Upper lobe of left lung (tissue), 4 donors: Measurements from ENCODE around the gene APOBEC3F.
"Not testable (repeated sequence)": the region's sequence is repeated elsewhere in the genome, so short reads cannot be mapped to it uniquely, and the experiment has no call there.

Experiments
- CTCF ChIP-seq, 6 experiments: fragments of 450-650 bp in 4 of 6; fragments of 200-600 bp in 2 of 6; sonication (generic) in 2 of 6; IDR thresholded peaks; one replicate each; pipeline ENCODE4 v1.5.1; 2016 to 2019; ENCODE audit warnings: antibody characterized with exemption in 6 of 6
- EP300 ChIP-seq, 4 donors: sonication (generic); formaldehyde crosslinking; IDR thresholded peaks; one replicate each; pipeline ENCODE4 v1.5.1; 2017; ENCODE audit warnings: antibody characterized with exemption in 4 of 4, control low read depth in 2 of 4
- POLR2A ChIP-seq, 4 donors: fragments of 450-650 bp; IDR thresholded peaks; one replicate each; pipeline ENCODE4 v1.5.1; 2016 to 2017; ENCODE audit warnings: antibody characterized with exemption in 4 of 4, mild to moderate bottlenecking in 2 of 4

- not testable (repeated sequence) for TF ChIP-seq CTCF, POLR2A, EP300 (IDR thresholded peaks at IDR 0.05)
Measured at GRCh38 chr22:39076155-39077025, 35.7 kb downstream of the APOBEC3F start.
